LNCAP (cell line): ENCODE data around the gene GRB10.

Experiments
- CTCF ChIP-seq: fragments of 450-650 bp; IDR thresholded peaks from 2 replicates; pipeline ENCODE4 v1.5.1; 2017; ENCODE audit warnings: mild to moderate bottlenecking

GRB10 gene

GRCh38 chr7:50799873-50800272 is 17.2 kb upstream of the GRB10 start:
- no peak for TF ChIP-seq CTCF

DNA sequence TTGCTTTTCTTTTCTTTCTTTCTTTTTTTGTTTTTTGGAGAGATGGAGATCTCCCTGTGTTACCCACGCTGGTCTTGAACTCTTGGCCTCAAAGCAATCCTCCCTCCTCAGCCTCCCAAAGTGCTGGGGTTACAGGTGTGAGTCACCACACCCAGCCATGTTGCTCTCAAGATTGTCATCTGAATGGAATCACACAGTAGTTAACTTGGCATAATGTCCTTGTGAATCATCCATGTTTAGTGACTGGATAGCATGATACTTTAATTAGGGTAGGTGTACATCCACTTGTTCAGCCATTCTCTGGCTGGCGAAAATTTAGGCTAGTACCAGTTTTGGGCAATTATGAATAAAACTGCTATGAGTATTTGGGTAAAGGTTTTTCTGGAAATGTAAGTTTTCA is 15.4 kb upstream of the GRB10 start:
- TF ChIP-seq CTCF: no peak

GRCh38 chr7:50795831-50796230 is 13.1 kb upstream of the GRB10 start:
- TF ChIP-seq CTCF: peak; percentile 36; the same call in 1 of the 2 replicates

DNA sequence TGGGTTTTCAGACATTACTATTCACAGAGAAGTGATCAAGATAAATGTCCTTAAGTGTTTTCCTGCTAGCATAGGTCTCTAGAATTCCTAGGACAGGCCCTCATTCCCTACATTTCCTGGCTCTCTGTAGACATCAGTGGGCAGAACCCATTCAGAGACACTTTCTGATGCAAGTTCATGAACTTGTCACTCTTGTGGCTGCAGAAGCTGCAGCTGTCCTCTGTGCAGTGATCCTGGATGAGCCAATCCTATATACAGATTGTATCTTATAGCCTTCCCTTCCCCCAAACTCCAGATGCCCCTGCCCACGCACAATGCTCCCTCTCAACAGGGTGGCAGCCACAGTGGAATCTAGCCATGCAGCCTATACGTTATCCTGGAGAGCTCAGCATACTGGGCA is 12.6 kb upstream of the GRB10 start:
- TF ChIP-seq CTCF: no peak

DNA sequence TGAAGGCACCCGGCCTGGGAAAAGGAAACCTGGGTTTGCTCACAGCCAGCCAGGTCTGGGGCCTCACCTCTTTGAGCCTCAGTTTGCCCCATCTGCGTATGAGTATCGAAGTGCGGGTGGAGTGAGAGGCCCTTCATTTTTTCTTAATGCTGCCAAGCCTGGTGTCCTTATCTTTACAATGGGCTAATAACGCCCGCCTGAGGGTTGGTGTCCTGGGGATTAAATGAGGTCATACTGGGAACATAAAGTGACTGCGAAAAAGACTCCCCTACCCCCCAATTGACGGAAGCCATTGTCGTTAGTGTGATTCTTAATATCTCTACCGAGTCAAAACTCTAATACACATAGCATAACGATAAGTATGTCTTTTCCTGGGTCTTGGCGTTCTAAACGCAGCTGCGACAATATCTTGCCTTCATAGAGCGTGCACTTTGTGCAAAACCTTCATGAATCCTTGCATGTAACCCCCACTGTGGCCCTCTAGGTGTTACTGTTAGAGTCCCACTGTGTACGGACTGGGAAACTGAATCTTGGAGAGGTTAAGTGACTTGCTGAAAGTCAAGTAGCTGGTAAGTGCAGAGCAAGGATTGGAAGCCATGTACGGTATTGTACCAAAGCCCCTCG is 11.4 kb upstream of the GRB10 start:
- no peak for TF ChIP-seq CTCF

DNA sequence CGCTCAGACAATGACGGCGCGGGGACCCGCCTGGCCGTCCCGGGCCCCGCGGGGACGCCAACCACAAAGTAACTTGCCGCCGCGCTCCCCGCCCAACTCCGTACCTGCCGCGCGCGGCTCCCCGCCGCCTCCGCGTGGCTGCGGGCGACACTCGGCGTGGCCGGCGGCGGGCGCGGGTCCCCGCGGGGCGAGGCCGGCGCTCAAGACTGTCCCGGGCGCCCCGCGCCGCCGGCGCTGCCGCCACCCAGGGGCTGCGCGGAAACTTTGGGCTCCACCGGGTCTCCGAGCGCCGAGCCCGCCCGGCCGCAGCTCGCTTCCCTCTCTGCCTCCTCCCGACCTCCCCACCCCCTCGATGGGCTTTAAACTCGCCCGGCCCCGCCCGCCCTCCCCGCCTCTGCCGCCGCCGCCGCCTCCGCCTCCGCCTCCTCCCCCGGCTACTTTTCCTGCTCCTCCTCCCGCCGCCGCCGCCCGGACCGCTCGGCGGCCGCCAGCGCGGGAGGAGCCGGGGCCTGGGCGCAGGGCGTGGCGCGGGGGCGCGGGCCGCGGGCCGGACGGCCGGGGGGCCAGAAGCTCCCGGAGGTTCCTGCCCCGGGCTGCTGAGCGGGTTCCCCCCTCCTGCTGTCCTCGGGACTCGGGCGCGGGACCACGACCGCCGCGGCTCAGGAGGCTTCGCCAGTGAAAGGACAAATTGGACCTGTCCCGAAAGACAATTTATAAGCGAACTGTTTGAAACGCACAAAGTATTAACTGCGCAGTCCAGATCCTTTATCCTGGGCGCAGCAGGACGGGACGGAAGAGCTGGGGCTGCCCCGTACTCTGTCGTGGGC is 10.6 kb upstream of the GRB10 start:
- no peak for TF ChIP-seq CTCF

GRCh38 chr7:50792342-50793119 is 9.8 kb upstream of the GRB10 start:
- no peak for TF ChIP-seq CTCF
